Measurements from ENCODE around the gene OSBP2. TPM values are rescaled to one million over a fixed set of nuclear protein-coding genes. Genes with fewer than 3 reads are reported as not detected.
A peak's percentile ranks its signal among the peaks of the same experiment; 100 is the strongest.

Gene OSBP2
- total RNA-seq, 1 donor from 2014 or later, result 0.53 TPM

- peaks cover 0 to under 1% of the 10 kb centered on the region in 2 donors for H3K9me3 ChIP-seq
- no peak overlapping the region for H3K27ac ChIP-seq
- H3K36me3 ChIP-seq, result peaks cover 7 to 8% of the 10 kb centered on the region in 2 donors
- TF ChIP-seq, protein P1, sequence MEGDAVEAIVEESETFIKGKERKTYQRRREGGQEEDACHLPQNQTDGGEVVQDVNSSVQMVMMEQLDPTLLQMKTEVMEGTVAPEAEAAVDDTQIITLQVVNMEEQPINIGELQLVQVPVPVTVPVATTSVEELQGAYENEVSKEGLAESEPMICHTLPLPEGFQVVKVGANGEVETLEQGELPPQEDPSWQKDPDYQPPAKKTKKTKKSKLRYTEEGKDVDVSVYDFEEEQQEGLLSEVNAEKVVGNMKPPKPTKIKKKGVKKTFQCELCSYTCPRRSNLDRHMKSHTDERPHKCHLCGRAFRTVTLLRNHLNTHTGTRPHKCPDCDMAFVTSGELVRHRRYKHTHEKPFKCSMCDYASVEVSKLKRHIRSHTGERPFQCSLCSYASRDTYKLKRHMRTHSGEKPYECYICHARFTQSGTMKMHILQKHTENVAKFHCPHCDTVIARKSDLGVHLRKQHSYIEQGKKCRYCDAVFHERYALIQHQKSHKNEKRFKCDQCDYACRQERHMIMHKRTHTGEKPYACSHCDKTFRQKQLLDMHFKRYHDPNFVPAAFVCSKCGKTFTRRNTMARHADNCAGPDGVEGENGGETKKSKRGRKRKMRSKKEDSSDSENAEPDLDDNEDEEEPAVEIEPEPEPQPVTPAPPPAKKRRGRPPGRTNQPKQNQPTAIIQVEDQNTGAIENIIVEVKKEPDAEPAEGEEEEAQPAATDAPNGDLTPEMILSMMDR (IDR thresholded peaks at IDR 0.05), result no peak
- peak overlapping the region in 1 of 2 donors; percentile 64 for H3K4me3 ChIP-seq
- peaks cover 0 to 3% of the 10 kb centered on the region in 2 donors for H3K4me1 ChIP-seq
- DNase-seq (ENCODE audit: low spot score in 2 of 2), result no peak
- intact Hi-C loops (cut with DNase I), result no loop called here
- H3K27me3 ChIP-seq, result no peaks in the 10 kb centered on the region
Measured at GRCh38 chr22:30921108-30921507, 226.4 kb downstream of the OSBP2 start.

DNA sequence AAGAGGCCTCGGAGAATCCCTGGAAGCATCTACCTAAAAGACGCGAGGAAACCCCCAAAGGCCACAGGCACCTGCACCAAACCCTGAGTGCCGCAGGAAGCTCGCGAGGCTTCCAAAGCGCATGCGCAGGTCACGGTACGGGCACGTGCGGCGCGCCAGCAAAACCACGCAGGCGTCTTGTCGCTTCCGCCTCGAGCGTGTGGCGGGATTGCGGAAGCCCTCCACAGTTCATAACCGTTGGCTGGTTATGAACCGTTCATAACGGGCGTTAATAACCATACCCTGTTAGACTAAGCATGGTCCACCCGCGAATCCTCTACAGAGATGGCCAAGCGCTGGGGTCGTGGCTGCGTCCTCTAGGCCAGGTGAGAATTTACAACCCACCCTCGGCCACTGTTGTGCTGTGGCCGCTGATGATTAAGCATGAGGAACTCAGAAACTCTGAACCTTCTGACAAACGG lies 227.5 kb downstream of the OSBP2 start:
- H3K4me3 ChIP-seq, result peak overlapping the region; percentile 13 to 64
- peaks cover 0 to 3% of the 10 kb centered on the region in 2 donors for H3K4me1 ChIP-seq
- DNase-seq (ENCODE audit: low spot score in 2 of 2), result no peak
- intact Hi-C loops (cut with DNase I), result no loop called here
- H3K27ac ChIP-seq, result peak overlapping the region; percentile 47 to 63
- TF ChIP-seq, protein P1 (IDR thresholded peaks at IDR 0.05), result no peak
- peaks cover 16 to 17% of the 10 kb centered on the region in 2 donors for H3K36me3 ChIP-seq
- no peaks in the 10 kb centered on the region for H3K27me3 ChIP-seq
- no peaks in the 10 kb centered on the region for H3K9me3 ChIP-seq

- TF ChIP-seq, protein P1 (IDR thresholded peaks at IDR 0.05), result no peak
- no peak overlapping the region for H3K4me3 ChIP-seq
- H3K27me3 ChIP-seq, result no peaks in the 10 kb centered on the region
- DNase-seq (ENCODE audit: low spot score in 2 of 2), result no peak
- peaks cover 0 to 3% of the 10 kb centered on the region in 2 donors for H3K4me1 ChIP-seq
- H3K27ac ChIP-seq, result no peak overlapping the region
- peaks cover 28 to 29% of the 10 kb centered on the region in 2 donors for H3K36me3 ChIP-seq
- H3K9me3 ChIP-seq, result no peaks in the 10 kb centered on the region
- intact Hi-C loops (cut with DNase I), result no loop called here
Measured at GRCh38 chr22:30923168-30923900, 228.7 kb downstream of the OSBP2 start.

DNA sequence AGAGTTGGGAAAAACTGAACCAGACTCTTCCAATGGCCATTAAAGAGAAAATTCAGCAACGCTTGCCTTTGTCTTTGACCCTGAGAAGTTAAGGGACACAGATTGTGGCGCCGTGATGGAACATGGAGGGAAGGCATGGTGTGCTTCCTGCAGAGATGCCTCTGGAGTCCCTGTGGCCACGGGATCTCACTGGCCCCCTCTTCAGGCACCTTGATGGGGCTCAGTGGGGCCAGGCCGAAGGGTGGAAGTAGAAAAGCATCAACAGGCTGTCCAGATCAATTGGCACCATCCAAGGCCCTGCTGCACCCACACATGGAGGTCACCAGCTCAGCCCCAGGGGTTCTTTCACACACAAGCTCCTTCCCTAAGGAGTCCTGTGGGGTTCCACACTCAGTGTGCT lies 231.0 kb downstream of the OSBP2 start:
- H3K27me3 ChIP-seq, result no peaks in the 10 kb centered on the region
- no peak overlapping the region for H3K4me3 ChIP-seq
- no peak overlapping the region for H3K27ac ChIP-seq
- DNase-seq (ENCODE audit: low spot score in 2 of 2), result no peak
- intact Hi-C loops (cut with DNase I), result no loop called here
- H3K36me3 ChIP-seq, result peaks cover 51 to 52% of the 10 kb centered on the region in 2 donors
- TF ChIP-seq, protein P1 (IDR thresholded peaks at IDR 0.05), result no peak
- H3K4me1 ChIP-seq, result peaks cover 0 to 3% of the 10 kb centered on the region in 2 donors
- H3K9me3 ChIP-seq, result no peaks in the 10 kb centered on the region

DNA sequence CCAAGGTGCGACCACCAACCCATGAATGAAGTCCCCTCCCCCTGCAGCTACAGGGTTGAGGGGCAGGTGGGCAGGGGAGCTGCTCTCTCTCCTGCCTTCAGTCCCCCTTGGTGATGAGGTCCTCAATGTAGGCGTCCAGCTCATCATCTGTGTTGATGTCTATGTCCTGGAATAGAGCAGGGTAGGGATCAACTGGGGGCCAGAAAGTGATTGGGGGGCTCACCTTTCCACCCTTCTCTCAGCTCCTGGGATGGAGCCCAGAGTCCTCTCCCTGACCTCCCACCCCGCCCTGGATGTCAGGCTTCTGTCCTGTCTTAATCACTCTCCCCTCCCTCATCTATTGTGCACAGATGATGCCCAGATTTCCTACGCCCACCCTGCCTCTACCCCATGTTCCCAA lies 232.0 kb downstream of the OSBP2 start:
- intact Hi-C loops (cut with DNase I), result no loop called here

More for the DNA sequence above, 232.0 kb downstream of the OSBP2 start:
- Histone ChIP-seq H3K4me3 (no peak overlapping the region), H3K36me3 (peaks cover 61 to 62% of the 10 kb centered on the region in 2 donors), H3K27me3 (no peaks in the 10 kb centered on the region), H3K4me1 (peaks cover 0 to 3% of the 10 kb centered on the region in 2 donors), H3K9me3 (no peaks in the 10 kb centered on the region), H3K27ac (no peak overlapping the region)
- no peak for DNase-seq (ENCODE audit: low spot score in 2 of 2)
- TF ChIP-seq, protein P1 (IDR thresholded peaks at IDR 0.05), result no peak
